GM18951 (cell line): ENCODE results near the gene DXO.
"Not testable (repeated sequence)": the region's sequence is repeated elsewhere in the genome, so short reads cannot be mapped to it uniquely, and the experiment has no call there.

ENCODE experiments used
- POLR2A ChIP-seq: IDR thresholded peaks from 4 replicates; pipeline ENCODE4 v1.6.1; 2011; ENCODE audit warnings: mild to moderate bottlenecking; ENCODE audit not compliant: insufficient read length, insufficient read depth; ENCODE audit errors: extremely low read depth
- in situ Hi-C: fragments of 300-500 bp; cut with MboI; formaldehyde crosslinking; loops from one replicate; pipeline ENCODE4 v1.12.0; 2022; ENCODE audit warnings: low sequenced_read_pairs, mixed read lengths, inconsistent platforms; ENCODE audit not compliant: unreplicated experiment

Gene DXO

GRCh38 chr6:31971993-31972708, at the start of gene DXO:
DXO (minus strand) TSS chr6:31972138; CDS start chr6:31971675, 463 bp downstream.
- peak; percentile 62 for TF ChIP-seq POLR2A
- in situ Hi-C loops = no loop called here

GRCh38 chr6:32014547-32014946, 42.6 kb upstream of the DXO start, which contains the start of gene C4B:
C4B (plus strand) TSS chr6:32014795; CDS start chr6:32014846, 51 bp downstream.
- in situ Hi-C loops = not testable (repeated sequence)

- in situ Hi-C loops = not testable (repeated sequence)
Measured at GRCh38 chr6:32013738-32014137, 41.8 kb upstream of the DXO start.

- in situ Hi-C loops = not testable (repeated sequence)
Measured at GRCh38 chr6:32012941-32013617, 41.1 kb upstream of the DXO start.

GRCh38 chr6:32010856-32011530, 39.1 kb upstream of the DXO start:
- in situ Hi-C loops = not testable (repeated sequence)

GRCh38 chr6:32009537-32009936, 37.6 kb upstream of the DXO start:
- in situ Hi-C loops = not testable (repeated sequence)

GRCh38 chr6:32008616-32009015, 36.7 kb upstream of the DXO start:
- in situ Hi-C loops = not testable (repeated sequence)

- in situ Hi-C loops = not testable (repeated sequence)
Measured at GRCh38 chr6:32008037-32008436, 36.1 kb upstream of the DXO start.

GRCh38 chr6:32007086-32007485, 35.1 kb upstream of the DXO start:
- in situ Hi-C loops = not testable (repeated sequence)

- in situ Hi-C loops = not testable (repeated sequence)
Measured at GRCh38 chr6:32005991-32006529, 34.1 kb upstream of the DXO start.

GRCh38 chr6:32005538-32005880, 33.6 kb upstream of the DXO start:
- in situ Hi-C loops = not testable (repeated sequence)

- in situ Hi-C loops = not testable (repeated sequence)
Measured at GRCh38 chr6:32004864-32005537, 33.1 kb upstream of the DXO start.

GRCh38 chr6:32004393-32004792, 32.5 kb upstream of the DXO start:
- in situ Hi-C loops = not testable (repeated sequence)

- in situ Hi-C loops = not testable (repeated sequence)
Measured at GRCh38 chr6:32003301-32003700, 31.4 kb upstream of the DXO start.

GRCh38 chr6:32002546-32003268, 30.8 kb upstream of the DXO start:
- in situ Hi-C loops = not testable (repeated sequence)

GRCh38 chr6:31996385-31996784, 24.4 kb upstream of the DXO start:
- in situ Hi-C loops = not testable (repeated sequence)

GRCh38 chr6:31994421-31994820, 22.5 kb upstream of the DXO start:
- in situ Hi-C loops = not testable (repeated sequence)

GRCh38 chr6:31989363-31989762, 17.4 kb upstream of the DXO start:
- in situ Hi-C loops = not testable (repeated sequence)

GRCh38 chr6:31981744-31982143, 9.8 kb upstream of the DXO start, which contains the start of gene C4A:
C4A (plus strand) TSS chr6:31982057; CDS start chr6:31982108, 51 bp downstream.
- in situ Hi-C loops = not testable (repeated sequence)
